ENCODE data around the gene GPR35. TPM values are rescaled to one million over a fixed set of nuclear protein-coding genes. Genes with fewer than 3 reads are reported as not detected.

The GPR35 gene
- total and polyA plus RNA-seq, 4 donors, result 0.30 to 2.4 (median 0.44) TPM

DNA sequence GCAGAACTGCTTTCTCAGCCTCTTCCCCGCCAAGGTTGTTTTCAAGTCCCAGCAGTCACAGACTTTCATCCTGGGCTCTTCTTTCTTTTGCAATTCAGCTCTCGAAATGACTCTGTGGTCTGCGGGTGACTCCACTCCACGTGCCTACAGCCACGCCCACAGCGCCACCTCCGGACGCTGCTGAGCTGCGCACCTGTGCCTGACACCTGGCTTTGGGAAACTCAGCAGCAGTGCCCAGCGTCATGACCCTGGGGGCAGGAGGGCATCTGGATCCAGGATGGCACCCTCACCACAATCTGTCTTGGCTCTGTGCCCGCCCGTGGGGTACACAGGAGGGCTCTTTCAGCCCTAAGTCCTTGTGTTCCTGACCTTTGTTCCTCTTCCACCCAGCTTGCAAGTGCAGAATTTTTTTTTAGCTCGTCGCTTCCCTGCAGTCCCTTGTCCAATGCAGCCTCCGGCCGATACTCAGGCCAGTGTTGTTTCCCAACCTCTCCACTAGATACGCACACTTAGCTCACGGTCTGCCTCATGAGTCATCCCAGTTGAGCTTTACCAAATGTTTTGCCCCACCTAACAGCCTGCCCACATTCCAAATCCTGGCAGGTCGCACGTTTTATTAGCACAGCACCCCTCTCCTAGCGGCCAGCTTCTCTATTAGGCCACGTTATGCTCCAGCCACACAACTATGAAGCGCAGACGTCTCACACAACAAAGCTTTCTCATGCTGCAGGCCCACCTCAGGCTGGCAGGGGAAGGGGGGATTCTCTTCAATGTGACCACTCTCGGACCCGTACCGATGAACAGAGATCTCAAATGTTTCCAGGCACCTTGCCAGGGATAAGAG is 45.3 kb upstream of the GPR35 start:
- Histone ChIP-seq H3K9me3 (ENCODE audit: control insufficient read depth in 4 of 4, low read length in 3 of 4) (no peaks in the 10 kb centered on the region), H3K4me1 (ENCODE audit: control insufficient read depth in 4 of 4, insufficient read depth in 4 of 4, low read length in 3 of 4) (peaks cover 12 to 32% (median 27%) of the 10 kb centered on the region in 4 donors), H3K36me3 (ENCODE audit: control insufficient read depth in 4 of 4, insufficient read depth in 3 of 4, low read depth in 1 of 4, low read length in 3 of 4) (peaks cover 0 to 34% (median 3%) of the 10 kb centered on the region in 4 donors), H3K9ac (ENCODE audit: low read depth in 1 of 2, low read length in 2 of 2) (peak overlapping the region in 1 of 2 donors; percentile 58), H3K4me3 (ENCODE audit: low read depth in 1 of 3, low read length in 3 of 3) (no peak overlapping the region), H3K27me3 (ENCODE audit: control insufficient read depth in 4 of 4, insufficient read depth in 4 of 4, low read length in 3 of 4) (no peaks in the 10 kb centered on the region), H3K27ac (ENCODE audit: low read depth in 1 of 2, low read length in 2 of 2) (peak overlapping the region; percentile 86 to 92)
- DNase-seq (ENCODE audit: low spot score), result no peak
- peak; percentile 71 to 87 for TF ChIP-seq RXRA (IDR thresholded peaks at IDR 0.05)
- TF ChIP-seq RAD21 (IDR thresholded peaks at IDR 0.05), result no peak
- peak; percentile 34 for TF ChIP-seq FOXA2 (IDR thresholded peaks at IDR 0.05)
- TF ChIP-seq SP1 (IDR thresholded peaks at IDR 0.05), result peak; percentile 92
- TF ChIP-seq, protein P1, sequence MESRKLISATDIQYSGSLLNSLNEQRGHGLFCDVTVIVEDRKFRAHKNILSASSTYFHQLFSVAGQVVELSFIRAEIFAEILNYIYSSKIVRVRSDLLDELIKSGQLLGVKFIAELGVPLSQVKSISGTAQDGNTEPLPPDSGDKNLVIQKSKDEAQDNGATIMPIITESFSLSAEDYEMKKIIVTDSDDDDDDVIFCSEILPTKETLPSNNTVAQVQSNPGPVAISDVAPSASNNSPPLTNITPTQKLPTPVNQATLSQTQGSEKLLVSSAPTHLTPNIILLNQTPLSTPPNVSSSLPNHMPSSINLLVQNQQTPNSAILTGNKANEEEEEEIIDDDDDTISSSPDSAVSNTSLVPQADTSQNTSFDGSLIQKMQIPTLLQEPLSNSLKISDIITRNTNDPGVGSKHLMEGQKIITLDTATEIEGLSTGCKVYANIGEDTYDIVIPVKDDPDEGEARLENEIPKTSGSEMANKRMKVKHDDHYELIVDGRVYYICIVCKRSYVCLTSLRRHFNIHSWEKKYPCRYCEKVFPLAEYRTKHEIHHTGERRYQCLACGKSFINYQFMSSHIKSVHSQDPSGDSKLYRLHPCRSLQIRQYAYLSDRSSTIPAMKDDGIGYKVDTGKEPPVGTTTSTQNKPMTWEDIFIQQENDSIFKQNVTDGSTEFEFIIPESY (IDR thresholded peaks at IDR 0.05), result no peak
- TF ChIP-seq, protein P2, sequence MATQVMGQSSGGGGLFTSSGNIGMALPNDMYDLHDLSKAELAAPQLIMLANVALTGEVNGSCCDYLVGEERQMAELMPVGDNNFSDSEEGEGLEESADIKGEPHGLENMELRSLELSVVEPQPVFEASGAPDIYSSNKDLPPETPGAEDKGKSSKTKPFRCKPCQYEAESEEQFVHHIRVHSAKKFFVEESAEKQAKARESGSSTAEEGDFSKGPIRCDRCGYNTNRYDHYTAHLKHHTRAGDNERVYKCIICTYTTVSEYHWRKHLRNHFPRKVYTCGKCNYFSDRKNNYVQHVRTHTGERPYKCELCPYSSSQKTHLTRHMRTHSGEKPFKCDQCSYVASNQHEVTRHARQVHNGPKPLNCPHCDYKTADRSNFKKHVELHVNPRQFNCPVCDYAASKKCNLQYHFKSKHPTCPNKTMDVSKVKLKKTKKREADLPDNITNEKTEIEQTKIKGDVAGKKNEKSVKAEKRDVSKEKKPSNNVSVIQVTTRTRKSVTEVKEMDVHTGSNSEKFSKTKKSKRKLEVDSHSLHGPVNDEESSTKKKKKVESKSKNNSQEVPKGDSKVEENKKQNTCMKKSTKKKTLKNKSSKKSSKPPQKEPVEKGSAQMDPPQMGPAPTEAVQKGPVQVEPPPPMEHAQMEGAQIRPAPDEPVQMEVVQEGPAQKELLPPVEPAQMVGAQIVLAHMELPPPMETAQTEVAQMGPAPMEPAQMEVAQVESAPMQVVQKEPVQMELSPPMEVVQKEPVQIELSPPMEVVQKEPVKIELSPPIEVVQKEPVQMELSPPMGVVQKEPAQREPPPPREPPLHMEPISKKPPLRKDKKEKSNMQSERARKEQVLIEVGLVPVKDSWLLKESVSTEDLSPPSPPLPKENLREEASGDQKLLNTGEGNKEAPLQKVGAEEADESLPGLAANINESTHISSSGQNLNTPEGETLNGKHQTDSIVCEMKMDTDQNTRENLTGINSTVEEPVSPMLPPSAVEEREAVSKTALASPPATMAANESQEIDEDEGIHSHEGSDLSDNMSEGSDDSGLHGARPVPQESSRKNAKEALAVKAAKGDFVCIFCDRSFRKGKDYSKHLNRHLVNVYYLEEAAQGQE (IDR thresholded peaks at IDR 0.05), result peak; percentile 53
- TF ChIP-seq JUND (IDR thresholded peaks at IDR 0.05), result peak; percentile 97 to 98
- TF ChIP-seq, protein P3, sequence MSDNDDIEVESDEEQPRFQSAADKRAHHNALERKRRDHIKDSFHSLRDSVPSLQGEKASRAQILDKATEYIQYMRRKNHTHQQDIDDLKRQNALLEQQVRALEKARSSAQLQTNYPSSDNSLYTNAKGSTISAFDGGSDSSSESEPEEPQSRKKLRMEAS (IDR thresholded peaks at IDR 0.05), result no peak
- peak; percentile 64 for TF ChIP-seq HNF4G (IDR thresholded peaks at IDR 0.05)
- TF ChIP-seq YY1 (IDR thresholded peaks at IDR 0.05), result no peak
- TF ChIP-seq GABPA (IDR thresholded peaks at IDR 0.05 in 1 of 2, conservative IDR thresholded peaks at IDR 0.05 in 1 of 2), result no peak
- TF ChIP-seq, protein P4, sequence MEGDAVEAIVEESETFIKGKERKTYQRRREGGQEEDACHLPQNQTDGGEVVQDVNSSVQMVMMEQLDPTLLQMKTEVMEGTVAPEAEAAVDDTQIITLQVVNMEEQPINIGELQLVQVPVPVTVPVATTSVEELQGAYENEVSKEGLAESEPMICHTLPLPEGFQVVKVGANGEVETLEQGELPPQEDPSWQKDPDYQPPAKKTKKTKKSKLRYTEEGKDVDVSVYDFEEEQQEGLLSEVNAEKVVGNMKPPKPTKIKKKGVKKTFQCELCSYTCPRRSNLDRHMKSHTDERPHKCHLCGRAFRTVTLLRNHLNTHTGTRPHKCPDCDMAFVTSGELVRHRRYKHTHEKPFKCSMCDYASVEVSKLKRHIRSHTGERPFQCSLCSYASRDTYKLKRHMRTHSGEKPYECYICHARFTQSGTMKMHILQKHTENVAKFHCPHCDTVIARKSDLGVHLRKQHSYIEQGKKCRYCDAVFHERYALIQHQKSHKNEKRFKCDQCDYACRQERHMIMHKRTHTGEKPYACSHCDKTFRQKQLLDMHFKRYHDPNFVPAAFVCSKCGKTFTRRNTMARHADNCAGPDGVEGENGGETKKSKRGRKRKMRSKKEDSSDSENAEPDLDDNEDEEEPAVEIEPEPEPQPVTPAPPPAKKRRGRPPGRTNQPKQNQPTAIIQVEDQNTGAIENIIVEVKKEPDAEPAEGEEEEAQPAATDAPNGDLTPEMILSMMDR (IDR thresholded peaks at IDR 0.05; ENCODE audit: low read depth, low read length, missing input control), result peak; percentile 37
- TF ChIP-seq NR2F2 (IDR thresholded peaks at IDR 0.05), result no peak
- no peak for TF ChIP-seq EGR1 (IDR thresholded peaks at IDR 0.05; ENCODE audit: low read depth in 2 of 2)
- no peak for TF ChIP-seq FOXA1 (IDR thresholded peaks at IDR 0.05)
- TF ChIP-seq, protein P5, sequence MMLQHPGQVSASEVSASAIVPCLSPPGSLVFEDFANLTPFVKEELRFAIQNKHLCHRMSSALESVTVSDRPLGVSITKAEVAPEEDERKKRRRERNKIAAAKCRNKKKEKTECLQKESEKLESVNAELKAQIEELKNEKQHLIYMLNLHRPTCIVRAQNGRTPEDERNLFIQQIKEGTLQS (IDR thresholded peaks at IDR 0.05), result no peak
- no peak for TF ChIP-seq TAF1 (conservative IDR thresholded peaks at IDR 0.05)
- peak; percentile 91 to 93 for TF ChIP-seq HNF4A (conservative IDR thresholded peaks at IDR 0.05)
- WGBS, result 36% methylated on average over 27 of the region's 27 CpGs
